Endothelial cell (in vitro differentiated cells): ENCODE results near the gene RTN4. TPM values are rescaled to one million over a fixed set of nuclear protein-coding genes. Genes with fewer than 3 reads are reported as not detected.
A peak's percentile ranks its signal among the peaks of the same experiment; 100 is the strongest.
"Not testable (repeated sequence)": the region's sequence is repeated elsewhere in the genome, so short reads cannot be mapped to it uniquely, and the experiment has no call there.

ENCODE experiments used
- DNase-seq: peaks from one replicate; pipeline ENCODE4 v3.0.0; 2021; ENCODE audit warnings: low spot score
- H3K27ac Mint-ChIP-seq: one replicate; pipeline ENCODE4 v1.8.0; 2021; ENCODE audit warnings: mixed read lengths, inconsistent platforms; ENCODE audit not compliant: unreplicated experiment
- H3K27me3 Mint-ChIP-seq: one replicate; pipeline ENCODE4 v1.8.0; 2021; ENCODE audit warnings: mild to moderate bottlenecking, moderate library complexity, mixed read lengths, inconsistent platforms; ENCODE audit not compliant: unreplicated experiment
- H3K36me3 Mint-ChIP-seq: one replicate; pipeline ENCODE4 v1.8.0; 2021; ENCODE audit warnings: mild to moderate bottlenecking, low read depth, mixed read lengths, inconsistent platforms; ENCODE audit not compliant: unreplicated experiment
- H3K4me1 Mint-ChIP-seq: one replicate; pipeline ENCODE4 v1.8.0; 2021; ENCODE audit warnings: mild to moderate bottlenecking, mixed read lengths, inconsistent platforms; ENCODE audit not compliant: unreplicated experiment
- H3K4me3 Mint-ChIP-seq: one replicate; pipeline ENCODE4 v1.8.0; 2021; ENCODE audit warnings: mild to moderate bottlenecking, mixed read lengths, inconsistent platforms; ENCODE audit not compliant: unreplicated experiment
- H3K9me3 Mint-ChIP-seq: one replicate; pipeline ENCODE4 v1.8.0; 2021; ENCODE audit warnings: mixed read lengths, inconsistent platforms; ENCODE audit not compliant: unreplicated experiment
- total RNA-seq: library from RNA; stranded (reverse); fragmentation: NEBNext Ultra II Directional; extraction: Animal tissue kit (Norgen Biotek cat#: 25700); gene quantifications from one replicate; pipeline ENCODE4 v1.2.1, GENCODE V29; 2021; ENCODE audit not compliant: unreplicated experiment
- TF ChIP-seq, protein P1 (sequence below): fragments of 200-600 bp; sonication (generic); IDR thresholded peaks from one replicate; pipeline ENCODE4 v1.5.0; 2021; ENCODE audit warnings: antibody characterized with exemption; ENCODE audit not compliant: unreplicated experiment

RTN4 gene
- total RNA-seq, 1 donor from 2014 or later: 264 TPM

GRCh38 chr2:55080204-55080738, 30.0 kb upstream of the RTN4 start:
- TF ChIP-seq, protein P1, sequence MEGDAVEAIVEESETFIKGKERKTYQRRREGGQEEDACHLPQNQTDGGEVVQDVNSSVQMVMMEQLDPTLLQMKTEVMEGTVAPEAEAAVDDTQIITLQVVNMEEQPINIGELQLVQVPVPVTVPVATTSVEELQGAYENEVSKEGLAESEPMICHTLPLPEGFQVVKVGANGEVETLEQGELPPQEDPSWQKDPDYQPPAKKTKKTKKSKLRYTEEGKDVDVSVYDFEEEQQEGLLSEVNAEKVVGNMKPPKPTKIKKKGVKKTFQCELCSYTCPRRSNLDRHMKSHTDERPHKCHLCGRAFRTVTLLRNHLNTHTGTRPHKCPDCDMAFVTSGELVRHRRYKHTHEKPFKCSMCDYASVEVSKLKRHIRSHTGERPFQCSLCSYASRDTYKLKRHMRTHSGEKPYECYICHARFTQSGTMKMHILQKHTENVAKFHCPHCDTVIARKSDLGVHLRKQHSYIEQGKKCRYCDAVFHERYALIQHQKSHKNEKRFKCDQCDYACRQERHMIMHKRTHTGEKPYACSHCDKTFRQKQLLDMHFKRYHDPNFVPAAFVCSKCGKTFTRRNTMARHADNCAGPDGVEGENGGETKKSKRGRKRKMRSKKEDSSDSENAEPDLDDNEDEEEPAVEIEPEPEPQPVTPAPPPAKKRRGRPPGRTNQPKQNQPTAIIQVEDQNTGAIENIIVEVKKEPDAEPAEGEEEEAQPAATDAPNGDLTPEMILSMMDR: no peak
- Mint-ChIP-seq H3K27ac (no peak overlapping the region), H3K4me1 (peaks cover 3% of the 10 kb centered on the region), H3K4me3 (no peak overlapping the region), H3K36me3 (no peaks in the 10 kb centered on the region), H3K27me3 (peaks cover 2% of the 10 kb centered on the region), H3K9me3 (no peaks in the 10 kb centered on the region)
- DNase-seq: no peak

DNA sequence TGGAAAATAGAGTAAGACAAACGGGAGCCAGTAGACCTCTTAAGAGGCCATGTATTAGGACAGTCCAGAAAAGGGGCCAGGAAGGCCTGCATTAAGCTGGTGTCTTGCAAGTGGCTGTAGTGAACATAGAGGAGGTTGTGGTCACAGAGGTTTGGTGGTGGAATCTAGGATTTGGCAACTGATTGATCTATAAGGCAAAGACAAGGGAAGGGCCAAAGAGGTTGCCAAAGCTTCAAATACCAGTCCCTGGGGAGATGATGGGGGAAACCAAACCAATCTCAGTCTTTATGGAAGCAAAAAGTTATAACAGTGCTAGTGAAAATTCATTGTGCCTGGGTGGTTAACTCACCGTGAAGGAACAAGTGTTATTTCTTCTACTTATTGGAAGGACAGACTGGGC, 28.7 kb upstream of the RTN4 start:
- H3K4me3 Mint-ChIP-seq: no peak overlapping the region
- DNase-seq: no peak
- no peaks in the 10 kb centered on the region for H3K36me3 Mint-ChIP-seq
- no peak overlapping the region for H3K27ac Mint-ChIP-seq
- H3K4me1 Mint-ChIP-seq: peaks cover 3% of the 10 kb centered on the region
- TF ChIP-seq, protein P1: no peak
- peaks cover 2% of the 10 kb centered on the region for H3K27me3 Mint-ChIP-seq
- H3K9me3 Mint-ChIP-seq: no peaks in the 10 kb centered on the region

DNA sequence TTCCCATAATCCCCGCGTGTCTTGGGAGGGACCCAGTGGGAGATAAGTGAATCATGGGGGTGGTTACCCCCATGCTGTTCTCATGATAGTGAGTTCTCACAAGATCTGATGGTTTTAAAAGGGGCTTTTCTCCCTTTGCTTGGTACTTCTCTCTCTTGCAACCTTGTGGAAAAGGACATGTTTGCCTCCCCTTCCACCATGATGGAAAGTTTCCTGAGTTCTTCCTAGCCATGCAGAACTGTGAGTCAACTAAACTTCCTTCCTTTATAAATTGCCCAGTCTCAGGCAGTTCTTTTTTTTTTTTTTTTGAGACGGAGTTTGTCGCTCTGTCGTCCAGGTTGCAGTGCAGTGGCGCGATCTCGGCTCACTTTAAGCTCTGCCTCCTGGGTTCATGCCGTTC, 26.5 kb upstream of the RTN4 start:
- Mint-ChIP-seq H3K9me3 (no peaks in the 10 kb centered on the region), H3K27me3 (peaks cover 2% of the 10 kb centered on the region), H3K4me1 (peaks cover 3% of the 10 kb centered on the region), H3K27ac (no peak overlapping the region), H3K36me3 (no peaks in the 10 kb centered on the region), H3K4me3 (no peak overlapping the region)
- TF ChIP-seq, protein P1: no peak
- DNase-seq: no peak

- not testable (repeated sequence) for H3K9me3 Mint-ChIP-seq, H3K27ac Mint-ChIP-seq, H3K36me3 Mint-ChIP-seq, H3K4me1 Mint-ChIP-seq, H3K27me3 Mint-ChIP-seq, DNase-seq
- peak overlapping the region; percentile 29 for H3K4me3 Mint-ChIP-seq
Measured at GRCh38 chr2:55076019-55076418, 25.8 kb upstream of the RTN4 start.

- Mint-ChIP-seq H3K4me3 (no peak overlapping the region), H3K4me1 (no peaks in the 10 kb centered on the region), H3K9me3 (no peaks in the 10 kb centered on the region), H3K36me3 (no peaks in the 10 kb centered on the region), H3K27ac (no peak overlapping the region), H3K27me3 (peaks cover 2% of the 10 kb centered on the region)
- TF ChIP-seq, protein P1: no peak
- DNase-seq: no peak
Measured at GRCh38 chr2:55073000-55073983, 23.0 kb upstream of the RTN4 start.
